HEK293T (cell line): ENCODE measurements around the gene HOXB3.

ENCODE experiments used
- CTCF ChIA-PET: fragments of 350-600 bp; formaldehyde crosslinking; extraction: SDS; loops from one replicate; lab custom pipeline; 2021; ENCODE audit warnings: antibody characterized with exemption, inconsistent platforms; lab: Yijun Ruan, JAX
- POLR2A ChIA-PET: fragments of 350-600 bp; formaldehyde crosslinking; extraction: SDS; loops from one replicate; lab custom pipeline; 2020; ENCODE audit warnings: antibody characterized with exemption, inconsistent platforms; lab: Yijun Ruan, JAX
- DNase-seq: peaks from one replicate; pipeline ENCODE4 v3.0.0; 2012; ENCODE audit warnings: mixed read lengths; ENCODE audit errors: extremely low spot score
- ARNT ChIP-seq: fragments of 450-650 bp; IDR thresholded peaks from 2 replicates; pipeline ENCODE4 v1.6.1; 2017; ENCODE audit warnings: mild to moderate bottlenecking
- BHLHE40 ChIP-seq: fragments of 450-650 bp; IDR thresholded peaks from 2 replicates; pipeline ENCODE4 v1.6.1; 2016; ENCODE audit warnings: mild to moderate bottlenecking, moderate library complexity, borderline replicate concordance
- CTBP1 ChIP-seq: fragments of 450-650 bp; IDR thresholded peaks from 2 replicates; pipeline ENCODE4 v1.6.1; 2016; ENCODE audit warnings: borderline replicate concordance
- ELF4 ChIP-seq: fragments of 450-650 bp; IDR thresholded peaks from 2 replicates; pipeline ENCODE4 v1.6.1; 2017; ENCODE audit warnings: antibody characterized with exemption
- FOXK2 ChIP-seq: fragments of 450-650 bp; IDR thresholded peaks from 2 replicates; pipeline ENCODE4 v1.6.1; 2016; ENCODE audit warnings: mild to moderate bottlenecking
- FOXM1 ChIP-seq: fragments of 450-650 bp; IDR thresholded peaks from 2 replicates; pipeline ENCODE4 v1.6.1; 2017; ENCODE audit warnings: mild to moderate bottlenecking, borderline replicate concordance
- HDGF ChIP-seq: fragments of 450-650 bp; IDR thresholded peaks from 2 replicates; pipeline ENCODE4 v1.6.1; 2017; ENCODE audit warnings: antibody characterized with exemption, borderline replicate concordance
- L3MBTL2 ChIP-seq: fragments of 450-650 bp; conservative IDR thresholded peaks from 2 replicates; pipeline ENCODE4 v1.6.1; 2016; ENCODE audit warnings: mild to moderate bottlenecking
- LEF1 ChIP-seq: fragments of 450-650 bp; IDR thresholded peaks from 2 replicates; pipeline ENCODE4 v1.6.1; 2017; ENCODE audit warnings: mild to moderate bottlenecking, borderline replicate concordance
- NFRKB ChIP-seq: fragments of 450-650 bp; IDR thresholded peaks from 2 replicates; pipeline ENCODE4 v1.6.1; 2016; ENCODE audit warnings: mild to moderate bottlenecking, moderate library complexity
- PKNOX1 ChIP-seq: fragments of 450-650 bp; IDR thresholded peaks from 2 replicates; pipeline ENCODE4 v1.6.1; 2016
- SP1 ChIP-seq: fragments of 450-650 bp; IDR thresholded peaks from 2 replicates; pipeline ENCODE4 v1.6.1; 2017
- TARDBP ChIP-seq: fragments of 450-650 bp; IDR thresholded peaks from 2 replicates; pipeline ENCODE4 v1.6.1; 2016
- ZNF384 ChIP-seq: fragments of 450-650 bp; IDR thresholded peaks from 2 replicates; pipeline ENCODE4 v1.6.1; 2016

The HOXB3 gene

GRCh38 chr17:48594538-48595277 is 4.7 kb upstream of the HOXB3 start:
- TF ChIP-seq TARDBP, result no peak
- 0 out of 2 replicates have a peak, but pooled peaks have one; percentile 75 for TF ChIP-seq HDGF
- TF ChIP-seq LEF1, result 0 out of 2 replicates have a peak, but pooled peaks have one; percentile 65
- TF ChIP-seq PKNOX1, result no peak
- TF ChIP-seq ELF4, result no peak
- TF ChIP-seq NFRKB, result no peak
- TF ChIP-seq L3MBTL2, result no peak
- no peak for TF ChIP-seq CTBP1
- no peak for TF ChIP-seq FOXK2
- DNase-seq, result no peak
- ChIA-PET POLR2A (no interaction called here), CTCF (no interaction called here)

- POLR2A ChIA-PET, result interaction anchor here (1.3 to 1.4 kb wide), 2 partner anchors 47 to 101 kb away, joined by 5 to 6 read pairs; no protein-coding TSS in a partner anchor
- CTCF ChIA-PET, result interaction anchor here (0.7 to 1.3 kb wide), 5 partner anchors 24 to 219 kb away, joined by 3 to 5 read pairs (median 4); no protein-coding TSS in a partner anchor
- peak; percentile 77 for DNase-seq
- TF ChIP-seq SP1, result no peak
- no peak for TF ChIP-seq NFRKB
- peak; percentile 39; the same call in 1 of the 2 replicates for TF ChIP-seq PKNOX1
- TF ChIP-seq ZNF384, result no peak
- TF ChIP-seq CTBP1, result peak; percentile 6; the same call in 1 of the 2 replicates
- TF ChIP-seq ARNT, result 0 out of 2 replicates have a peak, but pooled peaks have one; percentile 54
Observed at GRCh38 chr17:48593840-48594537, 3.9 kb upstream of the HOXB3 start.

- DNase-seq, result no peak
- TF ChIP-seq L3MBTL2 (peak; percentile 57), FOXK2 (no peak), HDGF (0 out of 2 replicates have a peak, but pooled peaks have one; percentile 95), PKNOX1 (peak; percentile 72), CTBP1 (0 out of 2 replicates have a peak, but pooled peaks have one; percentile 3)
- CTCF ChIA-PET, result interaction anchor here (0.7 to 1.6 kb wide), 11 partner anchors 17 to 259 kb away, joined by 3 to 5 read pairs (median 4); partner anchors contain the start of gene HOXB8
- POLR2A ChIA-PET, result interaction anchor here (1.3 to 1.6 kb wide), 3 partner anchors 23 to 100 kb away, joined by 3 to 6 read pairs (median 5); no protein-coding TSS in a partner anchor
Observed at GRCh38 chr17:48593126-48593829, 3.2 kb upstream of the HOXB3 start, which contains the start of gene HOXB5. Gene HOXB5, minus strand, starts transcription at chr17:48593779. Its CDS starts 97 bp downstream, at chr17:48593682.

- ChIA-PET POLR2A (interaction anchor here (1.3 to 5.9 kb wide), 4 partner anchors 22 to 100 kb away, joined by 3 to 25 read pairs (median 6); no protein-coding TSS in a partner anchor), CTCF (interaction anchor here (0.9 to 1.6 kb wide), 9 partner anchors 18 to 259 kb away, joined by 3 to 5 read pairs (median 3); partner anchors contain the start of gene HOXB8)
- DNase-seq, result no peak
- TF ChIP-seq FOXM1 (no peak), BHLHE40 (no peak), FOXK2 (no peak), SP1 (no peak), L3MBTL2 (no peak), ELF4 (no peak), PKNOX1 (no peak), LEF1 (no peak), ARNT (no peak), TARDBP (no peak), HDGF (no peak)
Observed at GRCh38 chr17:48592577-48592976, 2.5 kb upstream of the HOXB3 start.

GRCh38 chr17:48592057-48592514 is 2.0 kb upstream of the HOXB3 start:
- TF ChIP-seq CTBP1 (no peak), ELF4 (no peak), NFRKB (no peak)
- ChIA-PET POLR2A (interaction anchor here (1.6 to 5.9 kb wide), 2 partner anchors 21 to 36 kb away, joined by 3 to 25 read pairs; no protein-coding TSS in a partner anchor), CTCF (interaction anchor here (1.2 to 1.6 kb wide), 2 partner anchors 256 to 258 kb away, joined by 4 to 5 read pairs; no protein-coding TSS in a partner anchor)
- no peak for DNase-seq
